GM12878 (cell line): ENCODE measurements around the gene EPHA5. TPM values are rescaled to one million over a fixed set of nuclear protein-coding genes. Genes with fewer than 3 reads are reported as not detected.

ENCODE experiments used
- ATAC-seq: fragments of 200-7000 bp; cut with Tn5 transposase; 3 replicates; pipeline ENCODE4 v1.9.1; 2020; ENCODE audit warnings: mild to moderate bottlenecking, moderate library complexity
- BruUV-seq: library from RNA; stranded (reverse); fragments of 400-500 nt; replicated peaks from 2 replicates; lab custom pipeline; 2021; lab: Mats Ljungman, UMichigan
- CTCF ChIA-PET: fragments of 300-600 bp; sonication (Branson Sonifier 250); formaldehyde crosslinking; extraction: SDS; loops from one replicate; lab custom pipeline; 2021; ENCODE audit warnings: inconsistent platforms; lab: Yijun Ruan, JAX
- POLR2A ChIA-PET: fragments of 350-600 bp; formaldehyde crosslinking; extraction: SDS; loops from one replicate; lab custom pipeline; 2021; ENCODE audit warnings: inconsistent platforms; lab: Charles Lee
- RAD21 ChIA-PET: fragments of 300-600 bp; sonication (Branson Sonifier 250); formaldehyde crosslinking; loops from one replicate; lab custom pipeline; 2023; ENCODE audit warnings: antibody characterized with exemption; ENCODE audit not compliant: unreplicated experiment; lab: Charles Lee
- SMC1A ChIA-PET: fragments of 300-600 bp; sonication (Branson Sonifier 250); formaldehyde crosslinking; loops from one replicate; lab custom pipeline; 2023; ENCODE audit not compliant: unreplicated experiment, uncharacterized antibody; lab: Charles Lee
- DNase-seq: peaks from one replicate; pipeline ENCODE4 v3.0.0-alpha.2; 2011; ENCODE audit warnings: low read depth, low spot score
- FAIRE-seq: peaks from 3 replicates; lab custom pipeline; 2011; peaks lifted over from hg19 to GRCh38; lab: Jason Lieb, UNC
- H2AFZ ChIP-seq: 2 replicates; pipeline ENCODE4 v1.6.0; 2011; ENCODE audit warnings: low read depth, low read length, control low read depth; ENCODE audit not compliant: control insufficient read depth
- H3K27ac ChIP-seq: 2 replicates; pipeline ENCODE4 v1.5.1; 2011; ENCODE audit warnings: control low read depth; ENCODE audit not compliant: control insufficient read depth, insufficient read depth
- H3K27me3 ChIP-seq, 2 experiments: replicated peaks in 1 of 2; 2 replicates each; pipeline versions ENCODE4 v1.6.0 to v1.6.1; 2011; ENCODE audit warnings: low read length in 1 of 2; ENCODE audit not compliant: control insufficient read depth in 2 of 2, insufficient read depth in 2 of 2
- H3K36me3 ChIP-seq, 2 experiments: 2 replicates each; pipeline ENCODE4 v1.5.1; 2011; ENCODE audit warnings: low read length in 1 of 2; ENCODE audit not compliant: control insufficient read depth in 2 of 2, insufficient read depth in 2 of 2
- H3K4me1 ChIP-seq: 2 replicates; pipeline ENCODE4 v1.6.1; 2011; ENCODE audit warnings: mild to moderate bottlenecking, low read length, moderate library complexity, mixed read lengths; ENCODE audit not compliant: control insufficient read depth, insufficient read depth
- H3K4me2 ChIP-seq: 2 replicates; pipeline ENCODE4 v1.6.0; 2011; ENCODE audit warnings: control low read depth; ENCODE audit not compliant: control insufficient read depth, insufficient read depth
- H3K4me3 ChIP-seq: fragments of 200-600 bp; sonication (generic); 2 replicates; pipeline ENCODE4 v1.5.1; 2016
- H3K79me2 ChIP-seq: 2 replicates; pipeline ENCODE4 v1.6.0; 2011; ENCODE audit warnings: low read length; ENCODE audit not compliant: control insufficient read depth, insufficient read depth
- H3K9ac ChIP-seq: 2 replicates; pipeline ENCODE4 v1.8.0; 2011; ENCODE audit warnings: low read length, control low read depth, mixed read lengths; ENCODE audit not compliant: control insufficient read depth, insufficient read depth
- H3K9me3 ChIP-seq: replicated peaks from 3 replicates; pipeline ENCODE4 v1.5.1; 2011; ENCODE audit warnings: mild to moderate bottlenecking, low read length; ENCODE audit not compliant: control insufficient read depth, insufficient read depth
- H4K20me1 ChIP-seq: 2 replicates; pipeline ENCODE4 v1.6.0; 2011; ENCODE audit not compliant: control insufficient read depth, insufficient read depth
- CEBPB ChIP-seq, 2 experiments: fragments of 150-350 bp in 1 of 2; IDR thresholded peaks; 2 replicates each; pipeline ENCODE4 v1.6.1; 2012 to 2014; ENCODE audit warnings: low read depth in 2 of 2, low read length in 2 of 2, borderline replicate concordance in 1 of 2, inconsistent platforms in 1 of 2
- ELK1 ChIP-seq: IDR thresholded peaks from 2 replicates; pipeline ENCODE4 v1.6.1; 2012; ENCODE audit warnings: low read depth, low read length, improper control_type of control experiment
- MEF2B ChIP-seq: fragments of 450-650 bp; IDR thresholded peaks from 2 replicates; pipeline ENCODE4 v1.6.1; 2018; ENCODE audit warnings: mild to moderate bottlenecking, moderate library complexity; ENCODE audit not compliant: partially characterized antibody, poor library complexity, severe bottlenecking
- NFXL1 ChIP-seq: fragments of 450-650 bp; IDR thresholded peaks from 2 replicates; pipeline ENCODE4 v1.6.1; 2017; ENCODE audit warnings: antibody characterized with exemption, mild to moderate bottlenecking, borderline replicate concordance
- POLR2A ChIP-seq: IDR thresholded peaks from 2 replicates; pipeline ENCODE4 v1.6.1; 2011; ENCODE audit warnings: low read depth, mild to moderate bottlenecking, low read length
- RAD21 ChIP-seq: IDR thresholded peaks from 2 replicates; pipeline ENCODE4 v1.6.1; 2011; ENCODE audit warnings: mild to moderate bottlenecking, low read depth, low read length, moderate library complexity; ENCODE audit not compliant: insufficient read depth
- ZBTB40 ChIP-seq: fragments of 450-650 bp; IDR thresholded peaks from 2 replicates; pipeline ENCODE4 v1.6.1; 2016; ENCODE audit warnings: mild to moderate bottlenecking, moderate library complexity, borderline replicate concordance
- WGBS: methylation state at CpG from one replicate; pipeline ENCODE4 v1.1.6; 2016; ENCODE audit warnings: low lambda C conversion rate; ENCODE audit not compliant: insufficient replicate concordance, insufficient coverage; ENCODE audit errors: missing lambda C conversion rate; 5-methylcytosine and 5-hydroxymethylcytosine counted together
- in situ Hi-C: fragments of 300-500 bp; cut with MboI; formaldehyde crosslinking; loops from 9 replicates; pipeline ENCODE4 v1.14.3; 2018; ENCODE audit warnings: mixed read lengths
- intact Hi-C: fragments of 100-400 bp; cut with micrococcal nuclease; formaldehyde crosslinking; loops from one replicate; pipeline ENCODE4 v1.14.2; 2022; ENCODE audit not compliant: unreplicated experiment
- polyA plus RNA-seq, 11 experiments: library from polyadenylated mRNA; depleted of rRNA in 4 of 11; unstranded in 6 of 11; stranded (reverse) in 5 of 11; fragments of >200 nt; fragmentation: Nextera tagmentation in 4 of 11; fragmentation: Illumina TruSeq in 1 of 11; extraction: Ambion mirVana in 4 of 11; extraction: Trizol in 1 of 11; gene quantifications; 1 replicate in 1 of 11; 2 replicates in 10 of 11; pipeline versions ENCODE4 v1.2.1 to v1.2.3, GENCODE V29; 2011 to 2016; ENCODE audit warnings: inconsistent platforms in 2 of 11, missing spikeins in 2 of 11, low read depth in 1 of 11
- total RNA-seq, 4 experiments: library from RNA; depleted of rRNA in 3 of 4; stranded (reverse); fragments of >200 nt in 3 of 4; fragmentation: Illumina TruSeq in 1 of 4; extraction: Trizol in 1 of 4; gene quantifications; 2 replicates each; pipeline versions ENCODE4 v1.2.1 to v1.2.3, GENCODE V29; 2013 to 2021
- TF ChIP-seq, protein P1 (sequence below): fragments of 450-650 bp; IDR thresholded peaks from 2 replicates; pipeline ENCODE4 v1.6.1; 2017; ENCODE audit warnings: mild to moderate bottlenecking, low read depth, inconsistent platforms; ENCODE audit not compliant: poor library complexity, severe bottlenecking
- TF ChIP-seq, protein P2 (sequence below): fragments of 450-650 bp; IDR thresholded peaks from 2 replicates; pipeline ENCODE4 v1.6.1; 2017; ENCODE audit warnings: mild to moderate bottlenecking

The EPHA5 gene
- total and polyA plus RNA-seq, 10 of the 15 experiments (the other 5 are each of a cell fraction or from before 2014, with no cell fraction given): not detected

DNA sequence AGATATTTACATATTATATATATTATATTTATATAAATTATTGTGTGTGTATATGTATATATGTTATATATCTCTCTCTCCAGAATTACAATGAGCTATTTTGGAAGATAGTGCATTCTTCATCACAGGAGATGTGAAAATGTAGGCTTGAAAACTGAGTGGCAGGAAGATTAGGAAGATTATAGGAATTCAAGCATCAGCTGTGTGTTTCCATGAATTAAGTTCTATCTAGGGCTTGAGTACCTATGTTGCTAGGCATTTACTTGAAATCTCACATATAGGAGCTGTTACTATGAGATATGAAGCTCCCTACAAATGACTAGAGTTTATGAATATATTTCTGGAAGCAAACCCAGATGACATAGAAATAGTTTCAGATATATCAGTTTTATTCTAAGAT is 328.7 kb downstream of the EPHA5 start (continued):
- TF ChIP-seq, protein P1, sequence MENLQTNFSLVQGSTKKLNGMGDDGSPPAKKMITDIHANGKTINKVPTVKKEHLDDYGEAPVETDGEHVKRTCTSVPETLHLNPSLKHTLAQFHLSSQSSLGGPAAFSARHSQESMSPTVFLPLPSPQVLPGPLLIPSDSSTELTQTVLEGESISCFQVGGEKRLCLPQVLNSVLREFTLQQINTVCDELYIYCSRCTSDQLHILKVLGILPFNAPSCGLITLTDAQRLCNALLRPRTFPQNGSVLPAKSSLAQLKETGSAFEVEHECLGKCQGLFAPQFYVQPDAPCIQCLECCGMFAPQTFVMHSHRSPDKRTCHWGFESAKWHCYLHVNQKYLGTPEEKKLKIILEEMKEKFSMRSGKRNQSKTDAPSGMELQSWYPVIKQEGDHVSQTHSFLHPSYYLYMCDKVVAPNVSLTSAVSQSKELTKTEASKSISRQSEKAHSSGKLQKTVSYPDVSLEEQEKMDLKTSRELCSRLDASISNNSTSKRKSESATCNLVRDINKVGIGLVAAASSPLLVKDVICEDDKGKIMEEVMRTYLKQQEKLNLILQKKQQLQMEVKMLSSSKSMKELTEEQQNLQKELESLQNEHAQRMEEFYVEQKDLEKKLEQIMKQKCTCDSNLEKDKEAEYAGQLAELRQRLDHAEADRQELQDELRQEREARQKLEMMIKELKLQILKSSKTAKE: no peak
- TF ChIP-seq CEBPB (IDR thresholded peaks at IDR 0.05; ENCODE audit: borderline replicate concordance in 1 of 2, low read depth in 2 of 2, low read length in 2 of 2): no peak

DNA sequence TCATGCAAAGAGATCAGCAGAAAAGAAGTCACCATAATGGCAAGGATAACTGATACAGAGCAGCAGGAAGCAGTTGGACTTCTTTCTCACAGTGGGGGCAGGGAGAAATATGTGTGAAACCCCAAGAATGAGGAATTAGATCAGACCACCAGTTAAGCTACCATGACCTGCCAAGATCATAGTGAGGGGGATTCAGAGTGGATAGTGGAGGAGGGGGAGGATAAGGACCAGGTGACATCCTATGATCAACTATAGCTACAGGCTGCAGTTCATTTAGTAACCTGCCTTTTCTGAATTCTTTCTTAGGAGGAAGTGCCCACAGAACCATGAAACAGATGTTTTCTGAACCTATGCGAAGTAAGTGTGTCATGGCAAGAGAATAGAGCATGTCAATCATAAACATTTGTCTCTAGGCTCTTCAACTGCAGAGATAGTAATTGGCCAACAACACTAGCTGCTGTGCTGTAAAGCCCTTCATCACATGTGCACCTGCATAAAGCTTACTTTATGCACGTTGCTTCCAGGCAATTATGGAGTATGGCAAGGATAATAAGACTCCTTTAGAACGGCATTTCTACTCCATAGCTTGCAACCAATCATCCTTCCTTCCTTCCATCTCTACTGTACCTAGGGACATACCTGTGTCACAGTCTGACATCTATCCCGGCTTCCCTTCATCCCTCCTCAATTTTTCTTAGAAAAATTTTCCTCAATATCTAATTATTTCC is 329.7 kb downstream of the EPHA5 start:
- Histone ChIP-seq H3K36me3 (no peaks in the 10 kb centered on the region), H3K4me1 (no peaks in the 10 kb centered on the region), H3K27ac (no peak overlapping the region), H3K9ac (no peak overlapping the region), H3K79me2 (no peaks in the 10 kb centered on the region), H3K4me2 (no peak overlapping the region), H2AFZ (no peak overlapping the region), H3K27me3 (no peaks in the 10 kb centered on the region), H4K20me1 (no peaks in the 10 kb centered on the region), H3K9me3 (no peaks in the 10 kb centered on the region), H3K4me3 (no peak overlapping the region)
- FAIRE-seq (no peak), DNase-seq (no peak), ATAC-seq (no peak)
- WGBS: 0% methylated on average over 4 of the region's 4 CpGs
- ChIA-PET RAD21 (no interaction called here), POLR2A (no interaction called here), CTCF (no interaction called here), SMC1A (interaction anchor here (0.8 kb wide), 1 partner anchor 11 kb away, joined by 3 read pairs; no protein-coding TSS in a partner anchor)
- intact Hi-C loops (no loop called here), in situ Hi-C loops (no loop called here)
- no peak for TF ChIP-seq ELK1
- TF ChIP-seq NFXL1: no peak
- TF ChIP-seq POLR2A: no peak
- TF ChIP-seq MEF2B: no peak
- TF ChIP-seq RAD21: no peak
- TF ChIP-seq, protein P2, sequence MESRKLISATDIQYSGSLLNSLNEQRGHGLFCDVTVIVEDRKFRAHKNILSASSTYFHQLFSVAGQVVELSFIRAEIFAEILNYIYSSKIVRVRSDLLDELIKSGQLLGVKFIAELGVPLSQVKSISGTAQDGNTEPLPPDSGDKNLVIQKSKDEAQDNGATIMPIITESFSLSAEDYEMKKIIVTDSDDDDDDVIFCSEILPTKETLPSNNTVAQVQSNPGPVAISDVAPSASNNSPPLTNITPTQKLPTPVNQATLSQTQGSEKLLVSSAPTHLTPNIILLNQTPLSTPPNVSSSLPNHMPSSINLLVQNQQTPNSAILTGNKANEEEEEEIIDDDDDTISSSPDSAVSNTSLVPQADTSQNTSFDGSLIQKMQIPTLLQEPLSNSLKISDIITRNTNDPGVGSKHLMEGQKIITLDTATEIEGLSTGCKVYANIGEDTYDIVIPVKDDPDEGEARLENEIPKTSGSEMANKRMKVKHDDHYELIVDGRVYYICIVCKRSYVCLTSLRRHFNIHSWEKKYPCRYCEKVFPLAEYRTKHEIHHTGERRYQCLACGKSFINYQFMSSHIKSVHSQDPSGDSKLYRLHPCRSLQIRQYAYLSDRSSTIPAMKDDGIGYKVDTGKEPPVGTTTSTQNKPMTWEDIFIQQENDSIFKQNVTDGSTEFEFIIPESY: no peak
- no peak for TF ChIP-seq ZBTB40
- BruUV-seq: no TSS peak
